GM21526 (cell line): ENCODE data around the gene NRAS.

Experiments used
- ATAC-seq: cut with Tn5 transposase; IDR thresholded peaks from one replicate; pipeline ENCODE4 v1.9.1; 2021; ENCODE audit warnings: moderate library complexity; ENCODE audit not compliant: unreplicated experiment, low FRiP score

The NRAS gene

GRCh38 chr1:114729782-114730181 is 13.2 kb upstream of the NRAS start:
- ATAC-seq: no peak

- no peak for ATAC-seq
These were observed 12.0 kb upstream of the NRAS start for GRCh38 chr1:114728553-114728952.

GRCh38 chr1:114725230-114725629 is 8.7 kb upstream of the NRAS start:
- no peak for ATAC-seq

- no peak for ATAC-seq
These were observed 7.3 kb upstream of the NRAS start for GRCh38 chr1:114723915-114724314.

- no peak for ATAC-seq
These were observed 6.9 kb upstream of the NRAS start for GRCh38 chr1:114723457-114723856.

GRCh38 chr1:114720492-114720891 is 3.9 kb upstream of the NRAS start:
- ATAC-seq: no peak

- ATAC-seq: no peak
These were observed 2.8 kb upstream of the NRAS start for GRCh38 chr1:114719424-114719787.

GRCh38 chr1:114718661-114719423 is 2.3 kb upstream of the NRAS start:
- no peak for ATAC-seq

- ATAC-seq: no peak
These were observed 643 bp downstream of the NRAS start for GRCh38 chr1:114715952-114716303.

GRCh38 chr1:114712977-114713376 is 3.6 kb downstream of the NRAS start:
- ATAC-seq: no peak

GRCh38 chr1:114710360-114710759 is 6.2 kb downstream of the NRAS start:
- ATAC-seq: no peak

GRCh38 chr1:114707604-114708003 is 9.0 kb downstream of the NRAS start:
- no peak for ATAC-seq

- no peak for ATAC-seq
These were observed 13.3 kb downstream of the NRAS start for GRCh38 chr1:114703242-114703641.

GRCh38 chr1:114702737-114703136 is 13.8 kb downstream of the NRAS start:
- ATAC-seq: no peak

- no peak for ATAC-seq
These were observed 14.6 kb downstream of the NRAS start for GRCh38 chr1:114701931-114702330.

- ATAC-seq: no peak
These were observed 16.5 kb downstream of the NRAS start for GRCh38 chr1:114700036-114700600.

GRCh38 chr1:114696810-114697209 is 19.8 kb downstream of the NRAS start:
- ATAC-seq: no peak

GRCh38 chr1:114695430-114696058 is 21.0 kb downstream of the NRAS start, which contains the start of gene AMPD1:
Gene AMPD1 (minus strand): TSS chr1:114695546. CDS start chr1:114695471, 75 bp downstream.
- no peak for ATAC-seq

GRCh38 chr1:114694540-114695310 is 21.8 kb downstream of the NRAS start:
- ATAC-seq: no peak

- ATAC-seq: no peak
These were observed 23.6 kb downstream of the NRAS start for GRCh38 chr1:114692947-114693346.

GRCh38 chr1:114691061-114691460 is 25.5 kb downstream of the NRAS start:
- ATAC-seq: no peak
